Suprapubic skin (tissue), 4 donors: ENCODE results near the gene TNNI3.

Source experiments
- EP300 ChIP-seq: sonication (generic); formaldehyde crosslinking; IDR thresholded peaks from one replicate; pipeline ENCODE4 v1.6.1; 2017; ENCODE audit warnings: antibody characterized with exemption
- POLR2A ChIP-seq, 2 donors: fragments of 450-650 bp; IDR thresholded peaks; one replicate each; pipeline ENCODE4 v1.6.1; 2017; ENCODE audit warnings: antibody characterized with exemption in 2 of 2, mild to moderate bottlenecking in 2 of 2, moderate library complexity in 2 of 2
- POLR2AphosphoS5 ChIP-seq, 3 donors: sonication (generic); formaldehyde crosslinking; IDR thresholded peaks; one replicate each; pipeline ENCODE4 v1.6.1; 2017; ENCODE audit warnings: antibody characterized with exemption in 3 of 3
- TF ChIP-seq, protein P1 (sequence below), 2 donors: fragments of 200-600 bp in 1 of 2; fragments of 450-650 bp in 1 of 2; sonication (generic) in 1 of 2; IDR thresholded peaks; one replicate each; pipeline ENCODE4 v1.5.1; 2016 to 2019; ENCODE audit warnings: antibody characterized with exemption in 2 of 2, mild to moderate bottlenecking in 1 of 2, moderate library complexity in 1 of 2

DNA sequence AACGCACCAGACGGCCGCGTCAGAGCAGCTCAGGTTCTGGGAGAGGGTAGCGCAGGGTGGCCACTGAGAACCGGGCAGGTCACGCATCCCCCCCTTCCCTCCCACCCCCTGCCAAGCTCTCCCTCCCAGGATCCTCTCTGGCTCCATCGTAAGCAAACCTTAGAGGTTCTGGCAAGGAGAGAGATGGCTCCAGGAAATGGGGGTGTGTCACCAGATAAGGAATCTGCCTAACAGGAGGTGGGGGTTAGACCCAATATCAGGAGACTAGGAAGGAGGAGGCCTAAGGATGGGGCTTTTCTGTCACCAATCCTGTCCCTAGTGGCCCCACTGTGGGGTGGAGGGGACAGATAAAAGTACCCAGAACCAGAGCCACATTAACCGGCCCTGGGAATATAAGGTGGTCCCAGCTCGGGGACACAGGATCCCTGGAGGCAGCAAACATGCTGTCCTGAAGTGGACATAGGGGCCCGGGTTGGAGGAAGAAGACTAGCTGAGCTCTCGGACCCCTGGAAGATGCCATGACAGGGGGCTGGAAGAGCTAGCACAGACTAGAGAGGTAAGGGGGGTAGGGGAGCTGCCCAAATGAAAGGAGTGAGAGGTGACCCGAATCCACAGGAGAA is 42.0 kb downstream of the TNNI3 start:
- TF ChIP-seq, protein P1, sequence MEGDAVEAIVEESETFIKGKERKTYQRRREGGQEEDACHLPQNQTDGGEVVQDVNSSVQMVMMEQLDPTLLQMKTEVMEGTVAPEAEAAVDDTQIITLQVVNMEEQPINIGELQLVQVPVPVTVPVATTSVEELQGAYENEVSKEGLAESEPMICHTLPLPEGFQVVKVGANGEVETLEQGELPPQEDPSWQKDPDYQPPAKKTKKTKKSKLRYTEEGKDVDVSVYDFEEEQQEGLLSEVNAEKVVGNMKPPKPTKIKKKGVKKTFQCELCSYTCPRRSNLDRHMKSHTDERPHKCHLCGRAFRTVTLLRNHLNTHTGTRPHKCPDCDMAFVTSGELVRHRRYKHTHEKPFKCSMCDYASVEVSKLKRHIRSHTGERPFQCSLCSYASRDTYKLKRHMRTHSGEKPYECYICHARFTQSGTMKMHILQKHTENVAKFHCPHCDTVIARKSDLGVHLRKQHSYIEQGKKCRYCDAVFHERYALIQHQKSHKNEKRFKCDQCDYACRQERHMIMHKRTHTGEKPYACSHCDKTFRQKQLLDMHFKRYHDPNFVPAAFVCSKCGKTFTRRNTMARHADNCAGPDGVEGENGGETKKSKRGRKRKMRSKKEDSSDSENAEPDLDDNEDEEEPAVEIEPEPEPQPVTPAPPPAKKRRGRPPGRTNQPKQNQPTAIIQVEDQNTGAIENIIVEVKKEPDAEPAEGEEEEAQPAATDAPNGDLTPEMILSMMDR (IDR thresholded peaks at IDR 0.05): no peak
- TF ChIP-seq POLR2A (IDR thresholded peaks at IDR 0.05): no peak
- TF ChIP-seq EP300: no peak
- TF ChIP-seq POLR2AphosphoS5 (IDR thresholded peaks at IDR 0.05): no peak
